ENCODE results near the gene GMCL2. TPM values are rescaled to one million over a fixed set of nuclear protein-coding genes. Genes with fewer than 3 reads are reported as not detected.
A peak's percentile ranks its signal among the peaks of the same experiment; 100 is the strongest.

GMCL2 gene
- total RNA-seq, 6 experiments from 2014 or later = not detected

GRCh38 chr5:178196281-178196812, 9.2 kb upstream of the GMCL2 start:
- ATAC-seq (no peak), DNase-seq (peak in 1 of 3 donors; percentile 34)
- Histone ChIP-seq H3K9me3 (no peaks in the 10 kb centered on the region), H3K27me3 (no peaks in the 10 kb centered on the region), H3K36me3 (no peaks in the 10 kb centered on the region), H3K4me1 (peaks cover 0 to 21% (median 5%) of the 10 kb centered on the region in 4 donors), H3K4me3 (no peak overlapping the region), H3K27ac (no peak overlapping the region)
- no peak for TF ChIP-seq POLR2A (IDR thresholded peaks at IDR 0.05)
- TF ChIP-seq, protein P1, sequence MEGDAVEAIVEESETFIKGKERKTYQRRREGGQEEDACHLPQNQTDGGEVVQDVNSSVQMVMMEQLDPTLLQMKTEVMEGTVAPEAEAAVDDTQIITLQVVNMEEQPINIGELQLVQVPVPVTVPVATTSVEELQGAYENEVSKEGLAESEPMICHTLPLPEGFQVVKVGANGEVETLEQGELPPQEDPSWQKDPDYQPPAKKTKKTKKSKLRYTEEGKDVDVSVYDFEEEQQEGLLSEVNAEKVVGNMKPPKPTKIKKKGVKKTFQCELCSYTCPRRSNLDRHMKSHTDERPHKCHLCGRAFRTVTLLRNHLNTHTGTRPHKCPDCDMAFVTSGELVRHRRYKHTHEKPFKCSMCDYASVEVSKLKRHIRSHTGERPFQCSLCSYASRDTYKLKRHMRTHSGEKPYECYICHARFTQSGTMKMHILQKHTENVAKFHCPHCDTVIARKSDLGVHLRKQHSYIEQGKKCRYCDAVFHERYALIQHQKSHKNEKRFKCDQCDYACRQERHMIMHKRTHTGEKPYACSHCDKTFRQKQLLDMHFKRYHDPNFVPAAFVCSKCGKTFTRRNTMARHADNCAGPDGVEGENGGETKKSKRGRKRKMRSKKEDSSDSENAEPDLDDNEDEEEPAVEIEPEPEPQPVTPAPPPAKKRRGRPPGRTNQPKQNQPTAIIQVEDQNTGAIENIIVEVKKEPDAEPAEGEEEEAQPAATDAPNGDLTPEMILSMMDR (IDR thresholded peaks at IDR 0.05) = no peak
- WGBS (ENCODE audit: insufficient coverage, low coverage, low lambda C conversion rate, missing lambda C conversion rate) = 91% methylated on average over 5 of the region's 7 CpGs
- intact Hi-C loops (cut with DNase I) = no loop called here

- H3K4me3 ChIP-seq = no peak overlapping the region
- TF ChIP-seq, protein P1 (IDR thresholded peaks at IDR 0.05) = no peak
- no peak for TF ChIP-seq POLR2A (IDR thresholded peaks at IDR 0.05)
- ATAC-seq (no peak), DNase-seq (no peak)
- H3K36me3 ChIP-seq = no peaks in the 10 kb centered on the region
- no peak overlapping the region for H3K27ac ChIP-seq
- no peaks in the 10 kb centered on the region for H3K27me3 ChIP-seq
- intact Hi-C loops (cut with DNase I) = no loop called here
- H3K4me1 ChIP-seq = peaks cover 0 to 21% (median 5%) of the 10 kb centered on the region in 4 donors
- 71% methylated on average over 4 of the region's 7 CpGs for WGBS (ENCODE audit: insufficient coverage, low coverage, low lambda C conversion rate, missing lambda C conversion rate)
- no peaks in the 10 kb centered on the region for H3K9me3 ChIP-seq
These were observed 6.9 kb upstream of the GMCL2 start for GRCh38 chr5:178194026-178194425.

DNA sequence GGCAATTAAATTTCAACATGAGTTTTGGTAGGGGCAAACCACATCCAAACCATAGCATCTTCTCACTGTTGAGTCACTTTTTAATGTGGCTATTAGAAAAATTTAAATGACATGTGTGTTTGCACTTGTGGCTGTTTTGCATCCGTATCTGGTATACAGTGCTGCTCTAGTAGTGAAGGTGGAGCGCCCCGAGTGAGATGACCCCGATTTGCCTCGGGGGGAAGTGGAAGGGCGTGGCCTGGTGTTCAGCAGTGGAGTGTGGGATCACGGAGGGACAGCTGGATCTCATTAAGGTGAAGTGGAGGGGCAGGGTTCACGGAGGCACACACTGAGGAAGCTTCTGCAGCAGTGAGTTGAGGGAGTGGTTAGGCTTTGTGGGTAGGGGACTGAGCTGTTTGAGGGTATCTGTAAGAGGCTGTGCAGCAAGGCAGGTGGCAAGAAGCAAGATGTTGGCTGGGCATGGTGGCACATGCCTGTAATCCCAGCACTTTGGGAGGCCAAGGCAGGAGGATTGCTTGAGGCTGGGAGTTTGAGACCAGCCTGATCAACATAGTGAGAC, 6.2 kb upstream of the GMCL2 start:
- ATAC-seq (no peak), DNase-seq (no peak)
- 66% methylated on average over 8 of the region's 8 CpGs for WGBS (ENCODE audit: insufficient coverage, low coverage, low lambda C conversion rate, missing lambda C conversion rate)
- Histone ChIP-seq H3K9me3 (no peaks in the 10 kb centered on the region), H3K36me3 (no peaks in the 10 kb centered on the region), H3K4me3 (no peak overlapping the region), H3K27ac (no peak overlapping the region), H3K4me1 (peaks cover 0 to 21% (median 5%) of the 10 kb centered on the region in 4 donors), H3K27me3 (no peaks in the 10 kb centered on the region)
- TF ChIP-seq, protein P1 (IDR thresholded peaks at IDR 0.05) = no peak
- TF ChIP-seq POLR2A (IDR thresholded peaks at IDR 0.05) = no peak
- intact Hi-C loops (cut with DNase I) = no loop called here

GRCh38 chr5:178192787-178193186, 5.6 kb upstream of the GMCL2 start:
- intact Hi-C loops (cut with DNase I) = no loop called here
- WGBS (ENCODE audit: insufficient coverage, low coverage, low lambda C conversion rate, missing lambda C conversion rate) = 91% methylated on average over 7 of the region's 7 CpGs

More at GRCh38 chr5:178192787-178193186, 5.6 kb upstream of the GMCL2 start:
- Histone ChIP-seq H3K9me3 (no peaks in the 10 kb centered on the region), H3K36me3 (no peaks in the 10 kb centered on the region), H3K27me3 (no peaks in the 10 kb centered on the region), H3K4me3 (no peak overlapping the region), H3K27ac (no peak overlapping the region), H3K4me1 (peaks cover 0 to 21% (median 5%) of the 10 kb centered on the region in 4 donors)
- DNase-seq (peak in 1 of 3 donors; percentile 17), ATAC-seq (no peak)
- no peak for TF ChIP-seq POLR2A (IDR thresholded peaks at IDR 0.05)
- TF ChIP-seq, protein P1 (IDR thresholded peaks at IDR 0.05) = no peak

All from right lobe of liver (tissue), 6 donors.